Peyer's patch (tissue), 4 donors: ENCODE results near the gene SNX6. TPM values are rescaled to one million over a fixed set of nuclear protein-coding genes. Genes with fewer than 3 reads are reported as not detected.
"Not testable (repeated sequence)": the region's sequence is repeated elsewhere in the genome, so short reads cannot be mapped to it uniquely, and the experiment has no call there.

Experiments used
- DNase-seq, 3 donors: peaks; one replicate each; pipeline ENCODE4 v3.0.0-alpha.2; 2017 to 2019
- H3K27ac ChIP-seq, 4 donors: fragments of 200-600 bp; sonication (generic); one replicate each; pipeline ENCODE4 v1.5.1; 2016 to 2019
- H3K27me3 ChIP-seq, 2 donors: fragments of 200-600 bp; sonication (generic); one replicate each; pipeline ENCODE4 v1.5.1; 2019
- H3K36me3 ChIP-seq, 3 donors: fragments of 200-600 bp; sonication (generic); one replicate each; pipeline ENCODE4 v1.5.1; 2016 to 2019
- H3K4me1 ChIP-seq, 4 donors: fragments of 200-600 bp; sonication (generic); one replicate each; pipeline ENCODE4 v1.5.1; 2016 to 2019
- H3K4me3 ChIP-seq, 4 donors: fragments of 200-600 bp; sonication (generic); 1 replicate in 3 of 4; 2 replicates in 1 of 4; pipeline ENCODE4 v1.5.1; 2016 to 2019; ENCODE audit warnings: mild to moderate bottlenecking in 1 of 4
- H3K9me3 ChIP-seq, 4 donors: fragments of 200-600 bp; sonication (generic); one replicate each; pipeline ENCODE4 v1.5.1; 2016 to 2019; ENCODE audit warnings: mild to moderate bottlenecking in 1 of 4
- POLR2A ChIP-seq, 2 donors: fragments of 450-650 bp; IDR thresholded peaks; one replicate each; pipeline ENCODE4 v1.5.1; 2017; ENCODE audit warnings: antibody characterized with exemption in 2 of 2, mild to moderate bottlenecking in 2 of 2, moderate library complexity in 2 of 2
- total RNA-seq, 4 donors: library from RNA; depleted of rRNA; stranded (reverse); fragments of >200 nt; gene quantifications; one replicate each; pipeline ENCODE4 v1.1.0, GENCODE V29; 2016
- TF ChIP-seq, protein P1 (sequence below), 6 experiments: fragments of 450-650 bp in 4 of 6; fragments of 200-600 bp in 2 of 6; sonication (generic) in 1 of 6; IDR thresholded peaks; one replicate each; pipeline ENCODE4 v1.5.1; 2017 to 2019; ENCODE audit warnings: antibody characterized with exemption in 6 of 6, mild to moderate bottlenecking in 3 of 6, moderate library complexity in 1 of 6

SNX6 gene
- total RNA-seq, 4 donors from 2014 or later = 46.8 to 90.2 (median 64.9) TPM

DNA sequence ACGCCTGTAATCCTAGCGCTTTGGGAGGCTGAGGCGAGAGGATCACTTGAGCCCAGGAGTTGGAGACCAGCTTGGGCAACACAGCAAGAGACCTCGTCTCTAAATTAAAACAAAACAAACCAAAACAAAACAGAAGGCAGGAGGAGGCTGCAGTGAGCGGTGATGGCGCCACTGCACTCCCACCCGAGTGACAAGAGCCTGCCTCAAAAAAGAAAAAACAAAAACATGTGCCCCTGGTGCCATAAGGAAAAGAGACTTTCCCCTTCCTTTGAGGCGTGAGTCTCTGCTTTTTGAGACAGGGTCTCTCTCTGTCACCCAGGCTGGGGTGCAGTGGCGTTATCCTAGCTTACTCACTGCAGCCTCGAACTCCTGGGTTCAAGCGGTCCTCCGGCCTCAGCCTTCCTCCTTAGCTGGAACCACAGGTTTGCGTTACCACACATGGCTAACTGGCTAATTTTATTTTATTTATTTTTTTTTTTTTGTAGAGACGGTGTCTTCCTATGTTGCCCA lies 81.4 kb downstream of the SNX6 start:
- Histone ChIP-seq H3K4me3 (no peak overlapping the region), H3K9me3 (no peaks in the 10 kb centered on the region), H3K27me3 (no peaks in the 10 kb centered on the region), H3K36me3 (no peaks in the 10 kb centered on the region), H3K4me1 (no peaks in the 10 kb centered on the region), H3K27ac (peak overlapping the region in 1 of 4 donors; percentile 42)
- no peak for TF ChIP-seq POLR2A (IDR thresholded peaks at IDR 0.05)
- TF ChIP-seq, protein P1, sequence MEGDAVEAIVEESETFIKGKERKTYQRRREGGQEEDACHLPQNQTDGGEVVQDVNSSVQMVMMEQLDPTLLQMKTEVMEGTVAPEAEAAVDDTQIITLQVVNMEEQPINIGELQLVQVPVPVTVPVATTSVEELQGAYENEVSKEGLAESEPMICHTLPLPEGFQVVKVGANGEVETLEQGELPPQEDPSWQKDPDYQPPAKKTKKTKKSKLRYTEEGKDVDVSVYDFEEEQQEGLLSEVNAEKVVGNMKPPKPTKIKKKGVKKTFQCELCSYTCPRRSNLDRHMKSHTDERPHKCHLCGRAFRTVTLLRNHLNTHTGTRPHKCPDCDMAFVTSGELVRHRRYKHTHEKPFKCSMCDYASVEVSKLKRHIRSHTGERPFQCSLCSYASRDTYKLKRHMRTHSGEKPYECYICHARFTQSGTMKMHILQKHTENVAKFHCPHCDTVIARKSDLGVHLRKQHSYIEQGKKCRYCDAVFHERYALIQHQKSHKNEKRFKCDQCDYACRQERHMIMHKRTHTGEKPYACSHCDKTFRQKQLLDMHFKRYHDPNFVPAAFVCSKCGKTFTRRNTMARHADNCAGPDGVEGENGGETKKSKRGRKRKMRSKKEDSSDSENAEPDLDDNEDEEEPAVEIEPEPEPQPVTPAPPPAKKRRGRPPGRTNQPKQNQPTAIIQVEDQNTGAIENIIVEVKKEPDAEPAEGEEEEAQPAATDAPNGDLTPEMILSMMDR (IDR thresholded peaks at IDR 0.05) = no peak
- peak in 1 of 3 donors; percentile 44 for DNase-seq

DNA sequence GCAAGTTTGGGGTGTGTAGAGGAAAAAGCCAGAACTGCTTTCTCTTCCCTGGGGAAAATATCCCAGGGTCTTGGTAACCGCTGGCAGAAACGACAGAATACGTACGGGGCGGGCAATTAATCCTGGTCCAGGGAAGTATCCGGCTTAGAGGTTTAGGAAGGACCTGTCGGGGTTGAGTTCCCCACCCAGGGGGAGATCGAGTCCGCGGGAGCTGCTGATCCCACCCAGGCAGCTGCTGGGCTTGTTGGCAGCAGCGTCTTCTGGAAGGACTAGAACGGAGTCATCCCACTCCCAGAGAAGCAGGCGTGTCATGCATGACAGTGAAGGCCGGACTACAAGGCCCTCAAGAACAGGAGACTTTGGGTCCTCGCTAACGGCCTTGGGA lies 82.8 kb downstream of the SNX6 start:
- H3K27ac ChIP-seq, H3K4me3 ChIP-seq, DNase-seq, H3K9me3 ChIP-seq, H3K4me1 ChIP-seq, H3K36me3 ChIP-seq, H3K27me3 ChIP-seq: not testable (repeated sequence)

DNA sequence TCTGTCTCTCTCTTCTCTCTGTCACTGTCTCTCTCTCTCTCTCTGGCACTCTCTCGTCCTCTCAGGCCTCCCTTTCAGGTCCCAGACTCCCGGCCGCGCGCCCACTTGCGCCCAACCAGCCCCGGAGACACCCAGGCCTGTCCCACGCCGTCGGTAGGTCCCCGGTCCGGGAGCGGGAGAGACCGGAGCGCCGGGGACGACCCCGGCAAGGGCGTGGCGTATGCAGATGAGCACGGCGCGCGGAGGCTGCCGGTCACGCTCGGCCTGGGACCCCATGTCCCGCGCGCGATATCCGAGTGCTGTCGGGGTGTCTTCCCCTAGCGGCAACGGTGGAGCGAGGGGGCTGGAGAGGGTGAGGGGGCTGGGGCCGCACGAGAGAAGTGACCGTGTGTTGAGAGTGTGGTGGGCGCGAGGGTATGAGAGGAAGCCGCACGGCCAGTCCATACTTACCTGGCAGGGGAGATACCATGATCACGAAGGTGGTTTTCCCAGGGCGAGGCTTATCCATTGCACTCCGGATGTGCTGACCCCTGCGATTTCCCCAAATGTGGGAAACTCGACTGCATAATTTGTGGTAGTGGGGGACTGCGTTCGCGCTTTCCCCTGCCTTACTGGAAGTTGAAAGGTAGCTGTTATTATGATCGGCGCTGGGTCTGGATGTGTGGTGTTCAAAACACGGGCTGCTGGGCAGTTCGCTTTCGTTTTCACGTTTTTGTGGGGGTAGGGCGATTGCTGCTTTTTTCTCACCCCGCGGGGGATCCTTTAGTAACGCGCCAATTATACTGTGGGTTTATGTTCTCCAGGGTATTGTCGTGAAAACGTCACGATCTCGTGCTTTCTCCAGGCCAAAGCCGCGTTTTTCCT lies 83.4 kb downstream of the SNX6 start:
- not testable (repeated sequence) for H3K4me1 ChIP-seq, H3K9me3 ChIP-seq, H3K36me3 ChIP-seq, H3K27ac ChIP-seq, H3K27me3 ChIP-seq, H3K4me3 ChIP-seq, DNase-seq

DNA sequence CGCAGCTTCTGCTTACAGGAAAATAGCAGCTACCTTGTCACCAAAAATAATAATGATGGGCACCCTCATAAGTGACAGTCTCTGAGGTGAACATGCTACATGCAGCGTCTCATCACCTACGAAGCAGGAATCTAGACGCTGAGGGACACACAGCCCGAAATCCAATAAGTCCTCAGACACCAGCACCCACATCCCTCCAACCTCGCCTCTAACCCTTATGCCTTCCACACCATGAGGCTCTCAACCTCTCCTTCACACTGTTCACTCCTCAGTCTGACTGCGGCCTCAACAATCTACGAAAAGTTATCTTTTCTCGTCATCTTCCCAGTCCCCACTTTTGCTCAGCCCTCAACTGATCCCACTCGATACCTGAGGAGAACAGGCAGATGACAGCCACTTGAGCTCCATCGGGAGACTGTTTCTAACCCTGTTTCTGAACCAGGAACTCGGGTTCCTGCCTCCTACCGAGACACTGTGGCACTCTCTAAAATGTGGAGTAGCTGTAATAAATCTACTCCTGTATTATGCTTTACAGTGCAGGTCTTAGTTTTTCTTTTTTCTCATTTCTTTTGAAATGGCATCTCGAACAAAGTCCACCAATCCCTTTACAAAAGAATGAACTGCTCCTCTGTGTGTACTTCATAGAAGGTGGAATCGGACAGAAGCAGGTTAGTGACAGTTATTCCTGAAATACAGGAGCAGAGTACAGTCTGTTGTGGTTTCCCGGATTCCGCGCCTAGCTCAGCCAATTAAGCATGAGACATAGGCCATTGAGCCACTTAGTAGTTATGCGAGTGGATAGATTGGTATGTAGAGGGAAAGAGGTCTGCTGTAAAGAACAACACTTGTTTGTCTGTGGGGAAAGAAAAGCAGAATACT lies 89.5 kb downstream of the SNX6 start:
- peak overlapping the region; percentile 62 to 91 (median 78) for H3K4me3 ChIP-seq
- not testable (repeated sequence) for H3K9me3 ChIP-seq, H3K27me3 ChIP-seq, DNase-seq, H3K36me3 ChIP-seq
- H3K4me1 ChIP-seq = peaks cover 0 to 25% (median 6%) of the 10 kb centered on the region in 4 donors
- H3K27ac ChIP-seq = peak overlapping the region; percentile 85 to 94 (median 93)

DNA sequence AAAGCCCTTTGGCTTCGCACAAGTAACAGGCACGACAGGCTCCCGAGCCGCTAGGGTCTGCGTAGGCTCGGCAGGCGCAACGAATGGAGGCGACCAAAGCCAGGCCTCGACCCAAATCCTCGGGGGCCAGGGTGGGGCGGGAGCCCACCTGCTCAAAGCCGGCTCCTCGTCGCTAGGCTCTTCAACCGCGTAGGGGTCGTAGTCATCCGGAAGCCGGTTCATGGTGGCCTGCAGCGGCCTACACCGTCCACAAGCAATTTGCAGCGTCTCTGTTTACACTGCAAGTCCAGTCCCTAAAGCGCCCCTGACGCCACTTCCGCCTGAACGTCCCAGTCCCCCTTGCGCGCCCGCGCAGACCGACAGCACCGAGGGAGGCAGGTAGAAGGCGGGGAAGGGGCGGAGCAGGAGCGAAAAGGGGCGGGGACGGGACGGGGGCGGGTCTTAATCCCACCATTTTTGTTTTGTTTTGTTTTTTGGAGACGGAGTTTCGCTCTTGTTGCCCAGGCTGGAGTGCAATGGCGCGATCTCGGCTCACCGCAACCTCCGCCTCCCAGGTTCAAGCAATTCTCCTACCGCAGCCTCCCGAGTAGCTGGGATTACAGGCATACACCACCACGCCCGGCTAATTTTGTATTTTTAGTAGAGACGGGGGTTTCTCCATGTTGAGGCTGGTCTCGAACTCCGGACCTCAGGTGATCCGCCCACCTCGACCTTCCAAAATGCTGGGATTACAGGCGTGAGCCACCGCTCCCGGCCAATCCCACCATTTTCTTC lies 90.4 kb downstream of the SNX6 start, which contains the start of gene EAPP:
Gene EAPP (minus strand): TSS at position 295 of the 774 bp plus-strand sequence. CDS start 73 bp downstream, at position 222.
- Histone ChIP-seq H3K27me3 (no peaks in the 10 kb centered on the region), H3K4me3 (peak within 1 kb of the TSS; percentile 62 to 91 (median 78)), H3K36me3 (peaks cover 0 to 14% (median 0%) of the 10 kb centered on the region in 3 donors), H3K27ac (peak within 1 kb of the TSS; percentile 85 to 94 (median 93)), H3K4me1 (peaks cover 0 to 25% (median 6%) of the 10 kb centered on the region in 4 donors), H3K9me3 (no peaks in the 10 kb centered on the region)
- TF ChIP-seq, protein P1 (IDR thresholded peaks at IDR 0.05) = peak in 3 of 6 experiments; percentile 25 to 28 (median 28)
- peak; percentile 91 to 96 for TF ChIP-seq POLR2A (IDR thresholded peaks at IDR 0.05)
- peak; percentile 98 to 99 (median 98) for DNase-seq

DNA sequence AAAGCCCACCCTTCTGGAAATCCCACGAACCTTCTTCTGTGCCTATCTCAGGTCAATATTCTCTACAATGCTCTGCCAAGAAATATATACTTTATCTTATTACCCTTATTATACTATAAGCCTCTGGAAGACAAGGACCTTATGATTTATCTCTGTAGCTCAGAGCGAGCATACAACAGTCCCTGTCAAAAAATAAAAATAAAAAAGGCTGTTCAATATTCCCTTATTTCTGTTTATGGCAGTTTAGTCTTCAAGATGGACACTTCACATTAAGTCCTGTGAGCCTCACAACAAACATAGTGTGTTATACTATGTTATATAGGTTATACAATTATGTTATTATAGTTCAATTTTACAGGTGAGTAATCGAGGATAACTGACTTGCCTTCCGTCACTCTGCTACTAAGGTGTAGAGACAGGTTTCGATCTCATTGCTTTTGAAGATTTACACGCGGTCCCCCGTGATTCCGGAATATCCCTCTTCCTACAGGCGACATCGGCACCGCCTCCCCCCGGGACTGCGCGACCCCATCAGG lies 91.0 kb downstream of the SNX6 start:
- Histone ChIP-seq H3K27ac (peak overlapping the region; percentile 85 to 94 (median 93)), H3K36me3 (peaks cover 0 to 21% (median 0%) of the 10 kb centered on the region in 3 donors), H3K4me3 (peak overlapping the region; percentile 62 to 91 (median 78)), H3K27me3 (no peaks in the 10 kb centered on the region), H3K4me1 (peaks cover 0 to 25% (median 6%) of the 10 kb centered on the region in 4 donors), H3K9me3 (no peaks in the 10 kb centered on the region)
- DNase-seq = no peak
- TF ChIP-seq, protein P1 (IDR thresholded peaks at IDR 0.05) = no peak
- no peak for TF ChIP-seq POLR2A (IDR thresholded peaks at IDR 0.05)

DNA sequence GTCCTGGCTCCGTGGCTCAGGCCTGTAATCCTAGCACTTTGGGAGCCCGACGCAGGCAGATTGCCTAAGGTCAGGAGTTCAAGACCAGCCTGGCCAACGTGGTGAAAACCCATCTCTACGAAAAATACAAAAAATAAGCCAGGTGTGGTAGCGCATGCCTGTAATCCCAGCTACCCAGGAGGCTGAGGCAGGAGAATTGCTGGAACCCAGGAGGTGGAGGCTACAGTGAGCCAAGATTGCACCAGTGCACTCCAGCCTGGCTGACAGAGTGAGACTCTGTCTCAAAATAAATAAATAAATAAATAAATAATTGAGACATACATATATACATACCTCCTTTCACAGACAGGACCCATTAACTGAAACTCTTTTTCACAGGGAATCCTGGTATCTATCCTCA lies 91.9 kb downstream of the SNX6 start:
- H3K9me3 ChIP-seq, H3K27me3 ChIP-seq, DNase-seq: not testable (repeated sequence)
- peak overlapping the region in 2 of 4 donors; percentile 16 to 92 for H3K27ac ChIP-seq
- H3K36me3 ChIP-seq = peaks cover 0 to 29% (median 0%) of the 10 kb centered on the region in 3 donors
- H3K4me3 ChIP-seq = peak overlapping the region in 2 of 4 donors; percentile 69 to 91
- peaks cover 0 to 25% (median 6%) of the 10 kb centered on the region in 4 donors for H3K4me1 ChIP-seq
